Measurements from ENCODE around the gene QSOX2.

The QSOX2 gene

GRCh38 chr9:136160995-136161610, 84.5 kb downstream of the QSOX2 start:
- no peak overlapping the region for H3K27ac ChIP-seq (ENCODE audit: low read depth, low read length, poor library complexity, severe bottlenecking)
- TF ChIP-seq EZH2 (IDR thresholded peaks at IDR 0.05; ENCODE audit: borderline replicate concordance, low read length) = no peak
- H3F3A ChIP-seq (ENCODE audit: insufficient read depth, low read length) = no peaks in the 10 kb centered on the region
- H3K4me1 ChIP-seq (ENCODE audit: insufficient read depth, low read length, severe bottlenecking) = no peaks in the 10 kb centered on the region
- H3K9me2 ChIP-seq (ENCODE audit: low read depth, low read length) = no peaks in the 10 kb centered on the region
- no peak overlapping the region for H2AFZ ChIP-seq (ENCODE audit: low read length)
- H3K36me3 ChIP-seq (ENCODE audit: insufficient read depth, low read length) = no peaks in the 10 kb centered on the region
- no peak overlapping the region for H3K9ac ChIP-seq (ENCODE audit: low read length)
- no peaks in the 10 kb centered on the region for H3K79me2 ChIP-seq (ENCODE audit: insufficient read depth, low read length)
- 0 out of 2 replicates have a peak, but pooled peaks cover 4% of the 10 kb centered on the region for H3K27me3 ChIP-seq (ENCODE audit: insufficient read depth, low read length)
- H3K4me3 ChIP-seq (ENCODE audit: low read depth, low read length, poor library complexity, severe bottlenecking) = no peak overlapping the region
- no peaks in the 10 kb centered on the region for H3K9me3 ChIP-seq (ENCODE audit: low read length)
- H3K4me2 ChIP-seq (ENCODE audit: low read length) = no peak overlapping the region
- H4K20me1 ChIP-seq (ENCODE audit: insufficient read depth, low read length) = no peaks in the 10 kb centered on the region

DNA sequence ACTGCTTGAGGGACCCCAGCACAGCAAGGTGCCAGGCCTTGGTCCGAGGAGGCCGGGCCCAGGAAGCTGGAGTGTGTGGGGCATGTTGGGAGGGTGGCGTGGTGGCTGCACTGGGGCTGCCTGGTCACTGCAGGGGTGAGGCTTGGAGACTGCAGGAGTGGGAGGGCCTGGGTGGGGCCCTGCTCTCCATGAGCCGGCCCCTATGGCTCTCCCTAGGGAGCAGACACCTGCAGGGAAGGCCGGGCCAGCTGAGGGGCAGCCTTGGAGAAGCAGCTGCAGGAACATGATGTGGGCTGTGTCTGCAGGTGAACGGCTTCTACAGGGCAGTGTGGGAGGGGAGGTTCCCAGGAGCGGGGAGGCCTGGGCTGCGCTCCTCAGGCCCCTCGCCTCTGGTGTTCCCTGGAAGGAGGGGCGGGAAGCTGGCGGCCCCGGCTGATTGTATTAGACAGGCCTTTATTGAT, 85.2 kb downstream of the QSOX2 start:
- no peaks in the 10 kb centered on the region for H3K79me2 ChIP-seq (ENCODE audit: insufficient read depth, low read length)
- no peak overlapping the region for H3K9ac ChIP-seq (ENCODE audit: low read length)
- H3K4me2 ChIP-seq (ENCODE audit: low read length) = no peak overlapping the region
- H3K4me1 ChIP-seq (ENCODE audit: insufficient read depth, low read length, severe bottlenecking) = no peaks in the 10 kb centered on the region
- no peak overlapping the region for H2AFZ ChIP-seq (ENCODE audit: low read length)
- H3K36me3 ChIP-seq (ENCODE audit: insufficient read depth, low read length) = no peaks in the 10 kb centered on the region
- no peaks in the 10 kb centered on the region for H3F3A ChIP-seq (ENCODE audit: insufficient read depth, low read length)
- H3K9me3 ChIP-seq (ENCODE audit: low read length) = no peaks in the 10 kb centered on the region
- no peak overlapping the region for H3K27ac ChIP-seq (ENCODE audit: low read depth, low read length, poor library complexity, severe bottlenecking)
- 0 out of 2 replicates have a peak, but pooled peaks cover 4% of the 10 kb centered on the region for H3K27me3 ChIP-seq (ENCODE audit: insufficient read depth, low read length)
- TF ChIP-seq CTCF (IDR thresholded peaks at IDR 0.05; ENCODE audit: low read length) (no peak), EZH2 (IDR thresholded peaks at IDR 0.05; ENCODE audit: borderline replicate concordance, low read length) (no peak)
- no peaks in the 10 kb centered on the region for H4K20me1 ChIP-seq (ENCODE audit: insufficient read depth, low read length)
- H3K4me3 ChIP-seq (ENCODE audit: low read depth, low read length, poor library complexity, severe bottlenecking) = no peak overlapping the region
- H3K9me2 ChIP-seq (ENCODE audit: low read depth, low read length) = no peaks in the 10 kb centered on the region

- H3K27ac ChIP-seq (ENCODE audit: low read depth, low read length, poor library complexity, severe bottlenecking) = no peak overlapping the region
- H3K79me2 ChIP-seq (ENCODE audit: insufficient read depth, low read length) = no peaks in the 10 kb centered on the region
- no peak for TF ChIP-seq EZH2 (IDR thresholded peaks at IDR 0.05; ENCODE audit: borderline replicate concordance, low read length)
- TF ChIP-seq CTCF (IDR thresholded peaks at IDR 0.05; ENCODE audit: low read length) = no peak
- no peak overlapping the region for H3K9ac ChIP-seq (ENCODE audit: low read length)
- H3K27me3 ChIP-seq (ENCODE audit: insufficient read depth, low read length) = 0 out of 2 replicates have a peak, but pooled peaks cover 4% of the 10 kb centered on the region
- H3K4me1 ChIP-seq (ENCODE audit: insufficient read depth, low read length, severe bottlenecking) = no peaks in the 10 kb centered on the region
- no peaks in the 10 kb centered on the region for H3F3A ChIP-seq (ENCODE audit: insufficient read depth, low read length)
- H3K4me3 ChIP-seq (ENCODE audit: low read depth, low read length, poor library complexity, severe bottlenecking) = no peak overlapping the region
- H3K36me3 ChIP-seq (ENCODE audit: insufficient read depth, low read length) = no peaks in the 10 kb centered on the region
- no peaks in the 10 kb centered on the region for H3K9me2 ChIP-seq (ENCODE audit: low read depth, low read length)
- H3K9me3 ChIP-seq (ENCODE audit: low read length) = no peaks in the 10 kb centered on the region
- H4K20me1 ChIP-seq (ENCODE audit: insufficient read depth, low read length) = no peaks in the 10 kb centered on the region
- H3K4me2 ChIP-seq (ENCODE audit: low read length) = no peak overlapping the region
- H2AFZ ChIP-seq (ENCODE audit: low read length) = no peak overlapping the region
These were observed 85.8 kb downstream of the QSOX2 start for GRCh38 chr9:136159851-136160250.
